ENCODE results near the gene SPINK8.
"Not testable (repeated sequence)": the region's sequence is repeated elsewhere in the genome, so short reads cannot be mapped to it uniquely, and the experiment has no call there.

Gene SPINK8

DNA sequence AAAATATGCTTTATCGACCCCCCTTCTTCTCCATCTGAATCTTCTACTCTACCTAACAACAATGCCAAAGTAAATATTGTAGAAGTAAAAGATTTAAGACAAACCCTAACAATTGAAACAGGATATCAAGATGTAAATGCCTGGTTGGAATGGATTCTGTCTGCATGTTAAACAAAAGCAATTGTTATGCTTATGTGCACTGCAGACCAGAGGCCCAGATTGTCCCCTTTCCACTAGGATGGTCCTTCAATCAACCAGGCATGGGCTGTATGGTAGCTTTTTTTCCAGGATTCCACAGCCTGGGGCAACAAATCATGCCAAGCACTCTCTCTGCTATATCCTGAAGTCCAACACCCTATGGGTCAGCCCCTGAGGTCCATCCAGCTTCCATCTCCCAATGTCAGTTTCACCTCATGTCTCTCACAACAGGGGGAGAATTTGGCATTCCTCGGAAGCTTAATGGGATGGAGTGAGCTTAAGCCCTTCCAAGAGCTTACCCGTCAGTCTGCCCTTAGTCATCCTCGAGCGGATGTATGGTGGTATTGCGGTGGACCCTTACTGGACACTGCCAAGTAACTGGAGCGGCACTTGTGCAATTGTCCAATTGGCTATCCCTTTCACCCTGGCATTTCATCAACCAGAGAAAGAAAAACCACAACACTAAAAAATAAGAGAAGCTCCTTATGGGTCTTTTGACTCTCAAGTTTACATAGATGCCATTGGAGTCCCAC lies 56.4 kb downstream of the SPINK8 start:
- no peak for DNase-seq (ENCODE audit: low read depth)

DNA sequence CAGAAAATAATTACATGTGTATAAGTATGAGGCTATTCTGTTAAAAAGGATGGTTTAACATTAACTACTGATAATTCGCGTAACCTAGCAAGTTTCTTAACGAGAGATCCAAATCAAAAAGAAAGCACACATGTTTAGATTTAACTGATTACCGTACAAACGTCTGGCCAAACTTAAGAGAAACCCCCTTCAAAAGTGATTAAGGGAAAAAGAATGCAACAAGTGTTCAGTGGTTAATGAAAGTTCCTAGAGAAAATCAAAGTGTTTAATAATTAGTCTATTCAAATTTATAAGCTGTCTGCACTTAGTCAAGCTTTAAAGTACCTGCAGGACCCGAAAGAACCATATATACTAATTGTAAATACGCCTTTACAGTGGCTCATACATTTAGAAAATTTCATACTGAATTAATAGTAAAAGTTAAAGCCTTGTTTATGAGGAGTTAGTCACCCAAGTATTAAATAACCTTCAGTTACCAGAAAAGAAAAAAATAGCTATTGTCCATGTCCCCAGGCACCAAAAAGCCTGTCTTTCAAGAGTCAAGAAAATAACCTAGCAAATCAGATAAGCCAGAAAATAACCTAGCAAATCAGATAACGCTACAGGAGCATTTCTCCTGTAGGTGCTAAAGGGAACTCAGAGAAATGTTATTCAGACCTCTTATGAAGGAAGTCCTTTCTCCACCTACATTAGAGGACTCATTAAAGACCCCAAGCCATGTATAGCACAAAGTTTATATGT lies 58.0 kb downstream of the SPINK8 start:
- no peak for DNase-seq (ENCODE audit: low read depth)

DNA sequence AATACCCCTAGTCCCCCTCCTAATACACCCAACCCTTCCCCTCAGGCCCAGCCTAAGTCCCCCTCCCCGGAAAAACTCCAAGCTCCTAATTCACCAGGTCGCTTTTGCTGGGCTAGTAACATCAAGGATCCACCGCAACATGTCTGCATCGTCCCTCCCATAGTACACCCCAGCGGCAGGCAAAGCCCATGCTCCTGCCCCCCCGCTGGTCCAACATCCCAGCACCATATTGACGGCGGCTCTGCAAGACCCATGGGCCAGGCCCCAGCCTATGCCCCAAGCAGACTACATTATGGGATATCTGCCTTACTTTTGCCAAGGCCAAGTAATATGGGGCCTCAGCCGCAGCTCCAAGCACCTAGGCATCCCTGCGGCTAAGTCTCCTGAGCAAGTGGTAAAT lies 59.0 kb downstream of the SPINK8 start:
- DNase-seq (ENCODE audit: low read depth) = no peak

DNA sequence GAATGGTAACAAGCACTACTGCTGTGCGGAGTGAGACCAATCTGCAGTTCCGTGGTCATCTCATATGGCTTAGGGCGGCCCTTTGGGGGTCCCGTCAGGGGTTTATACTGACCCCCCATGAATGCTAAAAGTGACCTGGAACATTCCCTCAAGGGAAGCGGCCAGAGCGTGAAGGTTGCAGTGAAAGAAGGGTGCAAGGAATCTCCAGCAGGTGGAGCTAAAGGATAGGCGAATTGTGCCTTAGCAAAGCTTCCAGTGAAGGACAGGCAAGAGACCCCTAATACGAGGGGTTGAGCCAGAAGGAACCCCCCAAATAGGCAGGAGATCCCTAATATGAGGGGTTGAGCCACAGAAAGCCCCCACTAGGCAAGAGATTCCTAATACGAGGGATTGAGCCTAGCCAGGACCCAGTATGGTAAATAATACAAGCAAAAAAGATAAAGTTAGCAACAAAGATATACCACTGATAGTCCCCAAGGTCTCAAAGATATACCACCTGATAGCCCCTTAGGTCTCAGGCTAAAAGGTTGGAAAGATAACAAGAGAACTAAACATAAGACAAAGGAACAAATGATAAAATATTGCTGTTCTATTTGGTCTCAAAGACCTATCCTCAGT lies 59.8 kb downstream of the SPINK8 start:
- peak; percentile 40 for DNase-seq (ENCODE audit: low read depth)

DNA sequence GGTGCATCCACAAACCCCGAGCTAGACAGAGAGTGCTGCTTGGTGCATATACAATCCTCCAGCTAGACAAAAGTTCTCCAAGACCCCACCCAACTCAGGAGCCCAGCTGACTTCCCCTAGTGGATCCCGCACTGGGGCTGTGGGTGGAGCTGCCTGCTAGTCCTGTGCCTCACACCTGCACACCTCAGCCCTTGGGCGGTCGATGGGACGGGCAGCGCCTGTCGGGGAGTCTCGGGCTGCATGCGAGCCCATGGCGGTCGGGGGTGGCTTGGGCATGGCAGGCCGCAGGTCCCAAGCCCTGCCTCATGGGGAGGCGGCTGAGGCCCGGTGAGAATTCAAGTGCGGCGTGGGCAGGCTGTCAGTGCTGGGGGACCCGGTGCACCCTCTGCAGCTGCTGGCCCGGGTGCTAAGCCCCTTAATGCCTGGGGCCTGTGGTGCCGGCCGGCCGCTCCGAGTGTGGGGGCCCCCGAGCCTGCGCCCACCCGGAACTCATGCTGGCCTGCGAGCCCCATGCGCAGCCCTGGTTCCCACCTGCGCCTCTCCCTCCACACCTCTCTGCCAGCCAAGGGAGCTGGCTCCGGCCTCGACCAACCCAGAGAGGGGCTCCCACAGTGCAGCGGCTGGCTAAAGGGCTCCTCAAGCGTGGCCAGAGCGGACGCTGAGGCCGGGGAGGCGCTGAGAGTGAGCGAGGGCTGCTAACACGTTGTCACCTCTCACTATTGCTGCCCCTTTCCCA lies 61.5 kb downstream of the SPINK8 start:
- no peak for DNase-seq (ENCODE audit: low read depth)

DNA sequence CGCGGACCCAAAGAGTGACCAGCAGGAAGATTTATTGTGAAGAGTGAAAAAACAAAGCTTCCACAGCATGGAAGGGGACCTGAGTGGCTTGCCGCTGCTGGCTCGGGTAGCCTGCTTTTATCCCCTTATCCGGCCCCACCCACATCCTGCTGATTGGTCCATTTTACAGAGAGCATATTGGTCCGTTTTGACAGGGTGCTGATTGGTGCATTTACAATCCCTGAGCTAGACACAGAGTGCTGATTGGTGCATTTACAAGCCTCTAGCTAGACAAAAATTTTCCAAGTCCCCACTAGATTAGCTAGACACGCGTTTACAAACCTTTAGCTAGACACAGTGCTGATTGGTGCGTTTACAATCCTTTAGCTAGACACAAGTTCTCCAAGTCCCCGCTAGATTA lies 62.2 kb downstream of the SPINK8 start:
- not testable (repeated sequence) for DNase-seq (ENCODE audit: low read depth)

DNA sequence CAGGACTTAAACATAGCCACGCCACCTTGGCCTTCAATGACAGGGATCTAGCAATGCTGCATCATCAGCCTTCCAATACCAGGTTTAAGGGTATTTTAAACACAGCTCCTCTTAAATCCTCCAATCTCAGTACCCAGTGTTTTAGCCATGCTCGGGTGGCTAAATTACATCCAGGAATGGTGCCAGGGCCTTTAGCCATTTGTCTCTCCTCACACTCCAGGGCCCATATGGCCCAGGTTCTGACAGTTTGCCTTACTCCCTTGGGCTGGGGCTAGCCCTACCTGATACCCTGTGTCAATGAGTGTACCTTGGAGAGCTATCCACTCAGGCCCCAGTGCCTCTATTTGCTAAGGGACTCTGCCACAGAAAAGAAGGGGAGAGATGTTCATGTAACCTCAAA lies 63.2 kb downstream of the SPINK8 start:
- DNase-seq (ENCODE audit: low read depth) = no peak

DNA sequence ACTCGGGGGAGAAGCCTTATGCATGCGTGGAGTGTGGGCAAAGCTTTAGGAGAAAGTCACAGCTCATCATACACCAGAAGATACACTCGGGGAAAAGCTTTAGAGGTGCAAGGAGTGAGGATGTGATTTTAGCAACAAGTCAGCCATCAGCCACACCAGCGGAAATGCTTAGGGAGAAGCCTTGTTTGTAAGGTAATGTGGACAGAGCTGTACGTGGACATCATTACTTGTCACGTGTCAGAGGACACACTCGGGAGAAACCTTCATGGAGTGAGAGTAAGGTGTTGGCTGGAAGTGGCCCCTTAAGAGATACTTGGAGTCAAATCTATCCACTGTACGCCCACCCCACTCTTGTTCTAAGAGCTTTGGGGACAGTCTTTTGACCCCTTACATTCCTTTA lies 63.9 kb downstream of the SPINK8 start:
- DNase-seq (ENCODE audit: low read depth) = no peak

DNA sequence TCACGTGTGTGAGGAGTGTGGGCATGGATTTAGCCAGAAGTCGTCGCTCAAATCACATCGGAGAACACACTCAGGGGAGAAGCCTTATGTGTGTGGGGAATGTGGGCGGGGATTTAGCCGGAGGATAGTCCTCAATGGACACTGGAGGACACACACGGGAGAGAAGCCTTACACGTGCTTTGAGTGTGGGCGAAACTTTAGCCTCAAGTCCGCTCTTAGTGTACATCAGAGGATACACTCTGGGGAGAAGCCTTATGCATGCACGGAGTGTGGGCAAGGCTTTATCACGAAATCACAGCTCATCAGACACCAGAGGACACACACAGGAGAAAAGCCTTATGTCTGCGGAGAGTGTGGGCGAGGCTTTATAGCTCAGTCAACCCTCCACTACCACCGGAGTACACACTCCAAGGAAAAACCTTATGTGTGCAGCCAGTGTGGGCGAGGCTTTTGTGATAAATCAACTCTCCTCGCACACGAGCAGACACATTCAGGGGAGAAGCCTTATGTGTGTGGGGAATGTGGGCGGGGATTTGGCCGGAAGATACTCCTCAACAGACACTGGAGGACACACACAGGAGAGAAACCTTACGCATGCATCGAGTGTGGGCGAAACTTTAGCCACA lies 64.4 kb downstream of the SPINK8 start:
- no peak for DNase-seq (ENCODE audit: low read depth)

DNA sequence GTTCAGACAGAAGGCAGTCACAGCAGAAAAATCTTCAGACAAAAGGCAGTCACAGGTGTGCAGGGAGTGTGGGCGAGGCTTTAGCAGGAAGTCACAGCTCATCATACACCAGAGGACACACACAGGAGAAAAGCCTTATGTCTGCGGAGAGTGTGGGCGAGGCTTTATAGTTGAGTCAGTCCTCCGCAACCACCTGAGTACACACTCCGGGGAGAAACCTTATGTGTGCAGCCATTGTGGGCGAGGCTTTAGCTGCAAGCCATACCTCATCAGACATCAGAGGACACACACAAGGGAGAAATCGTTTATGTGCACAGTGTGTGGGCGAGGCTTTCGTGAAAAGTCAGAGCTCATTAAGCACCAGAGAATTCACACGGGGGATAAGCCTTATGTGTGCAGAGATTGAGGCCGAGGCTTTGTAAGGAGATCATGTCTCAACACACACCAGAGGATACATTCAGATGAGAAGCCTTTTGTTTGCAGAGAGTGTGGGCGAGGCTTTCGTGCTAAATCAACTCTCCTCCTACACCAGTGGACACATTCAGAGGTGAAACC lies 65.0 kb downstream of the SPINK8 start:
- DNase-seq (ENCODE audit: low read depth) = no peak

DNA sequence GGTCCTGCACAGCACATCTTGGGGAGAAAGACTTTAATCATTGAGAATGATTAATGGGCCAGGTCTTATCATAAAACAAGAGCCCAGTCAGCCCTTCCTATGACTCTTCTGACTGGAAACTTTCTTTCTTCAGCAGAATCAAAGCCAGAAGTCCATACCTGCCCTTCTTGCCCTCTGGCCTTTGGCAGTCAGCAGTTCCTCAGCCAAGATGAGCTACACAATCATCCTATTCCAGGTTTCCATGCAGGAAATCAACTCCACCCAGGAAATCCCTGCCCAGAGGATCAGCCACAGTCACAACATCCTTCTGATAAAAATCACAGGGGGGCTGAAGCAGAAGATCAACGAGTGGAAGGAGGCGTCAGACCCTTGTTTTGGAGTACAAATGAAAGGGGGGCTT lies 65.7 kb downstream of the SPINK8 start:
- no peak for DNase-seq (ENCODE audit: low read depth)

DNA sequence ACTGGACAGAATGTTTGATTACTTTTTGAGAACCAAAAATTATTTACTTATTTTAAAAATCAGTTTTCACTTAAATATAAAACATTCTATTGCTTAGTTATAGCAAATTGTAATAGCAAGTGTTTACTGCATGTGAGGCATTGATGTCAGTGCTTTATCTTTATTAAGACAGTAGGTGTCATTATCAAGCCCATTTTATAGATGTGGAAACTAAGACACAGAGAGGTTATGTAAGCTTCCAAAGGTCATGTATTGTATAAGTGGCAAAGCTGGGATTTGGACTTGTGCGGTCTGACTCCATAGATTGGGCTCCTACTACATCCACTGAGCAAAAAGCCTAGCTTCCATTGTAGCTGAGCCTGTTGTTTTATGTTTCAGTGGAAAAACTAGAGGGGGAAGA lies 74.9 kb downstream of the SPINK8 start:
- DNase-seq (ENCODE audit: low read depth) = no peak

Measured in fibroblast of the conjunctiva (primary cell).